Peyer's patch (tissue), 4 donors: ENCODE data around the gene SLC4A5. TPM values are rescaled to one million over a fixed set of nuclear protein-coding genes. Genes with fewer than 3 reads are reported as not detected.

Experiments used
- DNase-seq, 3 donors: peaks; one replicate each; pipeline ENCODE4 v3.0.0-alpha.2; 2017 to 2019
- H3K27ac ChIP-seq, 4 donors: fragments of 200-600 bp; sonication (generic); one replicate each; pipeline ENCODE4 v1.5.1; 2016 to 2019
- H3K27me3 ChIP-seq, 2 donors: fragments of 200-600 bp; sonication (generic); one replicate each; pipeline ENCODE4 v1.5.1; 2019
- H3K36me3 ChIP-seq, 3 donors: fragments of 200-600 bp; sonication (generic); one replicate each; pipeline ENCODE4 v1.5.1; 2016 to 2019
- H3K4me1 ChIP-seq, 4 donors: fragments of 200-600 bp; sonication (generic); one replicate each; pipeline ENCODE4 v1.5.1; 2016 to 2019
- H3K4me3 ChIP-seq, 4 donors: fragments of 200-600 bp; sonication (generic); 1 replicate in 3 of 4; 2 replicates in 1 of 4; pipeline ENCODE4 v1.5.1; 2016 to 2019; ENCODE audit warnings: mild to moderate bottlenecking in 1 of 4
- H3K9me3 ChIP-seq, 4 donors: fragments of 200-600 bp; sonication (generic); one replicate each; pipeline ENCODE4 v1.5.1; 2016 to 2019; ENCODE audit warnings: mild to moderate bottlenecking in 1 of 4
- CTCF ChIP-seq, 6 experiments: fragments of 450-650 bp in 4 of 6; fragments of 200-600 bp in 2 of 6; sonication (generic) in 1 of 6; IDR thresholded peaks; one replicate each; pipeline ENCODE4 v1.5.1; 2017 to 2019; ENCODE audit warnings: antibody characterized with exemption in 6 of 6, mild to moderate bottlenecking in 3 of 6, moderate library complexity in 1 of 6
- POLR2A ChIP-seq, 2 donors: fragments of 450-650 bp; IDR thresholded peaks; one replicate each; pipeline ENCODE4 v1.5.1; 2017; ENCODE audit warnings: antibody characterized with exemption in 2 of 2, mild to moderate bottlenecking in 2 of 2, moderate library complexity in 2 of 2
- total RNA-seq, 4 donors: library from RNA; depleted of rRNA; stranded (reverse); fragments of >200 nt; gene quantifications; one replicate each; pipeline ENCODE4 v1.1.0, GENCODE V29; 2016

SLC4A5 gene
- total RNA-seq, 4 donors from 2014 or later: 1.8 to 14.9 (median 4.9) TPM

GRCh38 chr2:74372674-74373073 lies 29.5 kb upstream of the SLC4A5 start:
- H3K27ac ChIP-seq: no peak overlapping the region
- DNase-seq: no peak
- peaks cover 0 to 60% (median 3%) of the 10 kb centered on the region in 3 donors for H3K36me3 ChIP-seq
- H3K4me3 ChIP-seq: no peak overlapping the region
- TF ChIP-seq CTCF (IDR thresholded peaks at IDR 0.05) (no peak), POLR2A (IDR thresholded peaks at IDR 0.05) (no peak)
- peaks cover 0 to 16% (median 0%) of the 10 kb centered on the region in 4 donors for H3K4me1 ChIP-seq
- no peaks in the 10 kb centered on the region for H3K9me3 ChIP-seq
- H3K27me3 ChIP-seq: no peaks in the 10 kb centered on the region

DNA sequence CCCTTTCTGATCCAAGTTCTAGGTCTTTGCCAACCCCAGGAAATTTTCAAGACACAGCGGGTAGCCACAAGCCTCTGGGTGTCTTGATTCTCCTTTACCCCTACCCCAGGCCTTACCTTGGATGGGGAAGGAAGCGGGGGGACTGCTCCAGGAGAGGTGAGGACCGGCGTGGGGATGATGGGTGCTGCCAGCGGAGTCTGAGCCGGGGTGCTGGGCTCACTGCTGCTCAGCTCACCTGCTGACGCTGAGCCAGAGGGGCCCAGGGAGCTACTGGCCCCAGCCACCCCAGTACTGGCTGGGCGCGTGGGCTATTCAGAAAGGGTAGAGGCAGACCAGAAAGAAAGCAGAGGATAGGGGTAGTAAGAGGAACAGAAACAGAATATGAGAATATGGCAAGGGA lies 28.2 kb upstream of the SLC4A5 start:
- no peaks in the 10 kb centered on the region for H3K9me3 ChIP-seq
- no peak for DNase-seq
- H3K4me3 ChIP-seq: no peak overlapping the region
- peaks cover 0 to 16% (median 0%) of the 10 kb centered on the region in 4 donors for H3K4me1 ChIP-seq
- no peak overlapping the region for H3K27ac ChIP-seq
- H3K27me3 ChIP-seq: no peaks in the 10 kb centered on the region
- peaks cover 0 to 60% (median 3%) of the 10 kb centered on the region in 3 donors for H3K36me3 ChIP-seq
- TF ChIP-seq POLR2A (IDR thresholded peaks at IDR 0.05): no peak
- TF ChIP-seq CTCF (IDR thresholded peaks at IDR 0.05): no peak

GRCh38 chr2:74369976-74370375 lies 26.8 kb upstream of the SLC4A5 start:
- no peaks in the 10 kb centered on the region for H3K27me3 ChIP-seq
- no peak overlapping the region for H3K27ac ChIP-seq
- H3K4me3 ChIP-seq: no peak overlapping the region
- peaks cover 0 to 66% (median 3%) of the 10 kb centered on the region in 3 donors for H3K36me3 ChIP-seq
- H3K9me3 ChIP-seq: no peaks in the 10 kb centered on the region
- no peak for DNase-seq
- H3K4me1 ChIP-seq: peaks cover 0 to 16% (median 0%) of the 10 kb centered on the region in 4 donors
- TF ChIP-seq CTCF (IDR thresholded peaks at IDR 0.05) (no peak), POLR2A (IDR thresholded peaks at IDR 0.05) (no peak)

DNA sequence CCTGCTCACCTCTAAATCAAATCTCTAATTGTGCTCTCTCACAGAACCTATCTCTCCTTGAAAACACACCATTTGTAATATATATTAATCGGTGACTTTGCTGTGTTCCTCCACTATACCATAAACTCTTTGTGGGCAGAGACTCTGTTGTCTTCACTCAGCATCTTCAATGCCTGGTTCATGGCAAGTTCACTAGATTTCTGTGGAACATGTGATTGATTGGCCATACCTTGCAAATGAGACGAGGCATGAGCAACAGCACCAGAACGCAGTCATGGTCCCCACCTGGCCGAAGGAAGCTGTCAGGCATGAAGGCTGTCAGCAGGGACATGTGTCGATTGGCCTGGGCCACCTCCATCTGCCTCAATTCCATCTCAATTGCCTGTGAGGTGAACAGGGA lies 25.3 kb upstream of the SLC4A5 start:
- Histone ChIP-seq H3K4me3 (no peak overlapping the region), H3K27me3 (no peaks in the 10 kb centered on the region), H3K4me1 (peaks cover 0 to 9% (median 0%) of the 10 kb centered on the region in 4 donors), H3K36me3 (peaks cover 0 to 81% (median 3%) of the 10 kb centered on the region in 3 donors), H3K9me3 (no peaks in the 10 kb centered on the region), H3K27ac (no peak overlapping the region)
- no peak for DNase-seq
- TF ChIP-seq POLR2A (IDR thresholded peaks at IDR 0.05) (no peak), CTCF (IDR thresholded peaks at IDR 0.05) (no peak)

DNA sequence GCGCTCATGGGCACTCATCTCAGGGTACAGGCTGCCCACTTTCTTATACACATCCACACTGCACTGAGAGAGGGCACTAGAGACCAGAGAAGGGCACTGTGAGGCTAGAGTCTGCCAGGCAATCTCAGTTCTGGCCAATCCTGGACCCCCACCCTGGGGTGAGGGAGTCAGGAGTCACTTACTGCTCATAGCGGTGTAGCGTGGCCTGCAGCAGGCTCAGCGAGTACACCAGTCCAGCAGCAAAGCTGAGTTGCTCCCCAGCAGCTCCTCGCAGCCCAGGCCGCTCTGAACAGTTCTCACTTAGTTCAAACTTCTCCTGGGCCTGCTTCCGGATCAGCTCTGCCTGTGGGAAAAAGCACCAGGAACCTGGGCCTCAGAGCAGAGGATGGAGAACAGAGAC lies 24.6 kb upstream of the SLC4A5 start:
- Histone ChIP-seq H3K27me3 (no peaks in the 10 kb centered on the region), H3K4me3 (no peak overlapping the region), H3K4me1 (peaks cover 0 to 2% (median 0%) of the 10 kb centered on the region in 4 donors), H3K36me3 (peaks cover 0 to 88% (median 3%) of the 10 kb centered on the region in 3 donors), H3K9me3 (no peaks in the 10 kb centered on the region), H3K27ac (no peak overlapping the region)
- TF ChIP-seq CTCF (IDR thresholded peaks at IDR 0.05) (no peak), POLR2A (IDR thresholded peaks at IDR 0.05) (no peak)
- no peak for DNase-seq

GRCh38 chr2:74366036-74366435 lies 22.8 kb upstream of the SLC4A5 start:
- Histone ChIP-seq H3K9me3 (no peaks in the 10 kb centered on the region), H3K4me1 (no peaks in the 10 kb centered on the region), H3K27ac (no peak overlapping the region), H3K36me3 (peaks cover 0 to 100% (median 3%) of the 10 kb centered on the region in 3 donors), H3K4me3 (no peak overlapping the region), H3K27me3 (no peaks in the 10 kb centered on the region)
- TF ChIP-seq POLR2A (IDR thresholded peaks at IDR 0.05) (no peak), CTCF (IDR thresholded peaks at IDR 0.05) (no peak)
- DNase-seq: no peak
